Activated naive CD4-positive, alpha-beta T cell treated with anti-CD3 and anti-CD28 coated beads, Interleukin-2, amount 50 U/mL, for 16 hours (primary cell): Measurements from ENCODE around the gene GYG1.
"Not testable (repeated sequence)": the region's sequence is repeated elsewhere in the genome, so short reads cannot be mapped to it uniquely, and the experiment has no call there.

Experiments used
- DNase-seq: peaks from one replicate; pipeline ENCODE4 v3.0.0-alpha.2; 2020

Gene GYG1

GRCh38 chr3:148991219-148992026 is at the start of gene GYG1:
GYG1 (plus strand) TSS chr3:148991540; CDS start chr3:148991641, 101 bp downstream.
- DNase-seq: peak; percentile 83

GRCh38 chr3:148943506-148944205 is 47.7 kb upstream of the GYG1 start:
- no peak for DNase-seq

- no peak for DNase-seq
These were observed 46.2 kb upstream of the GYG1 start for GRCh38 chr3:148945116-148945515.

GRCh38 chr3:148948913-148949657 is 42.3 kb upstream of the GYG1 start:
- no peak for DNase-seq

- DNase-seq: no peak
These were observed 40.5 kb upstream of the GYG1 start for GRCh38 chr3:148950806-148951205.

GRCh38 chr3:148951599-148952361 is 39.6 kb upstream of the GYG1 start:
- DNase-seq: no peak

- DNase-seq: no peak
These were observed 38.2 kb upstream of the GYG1 start for GRCh38 chr3:148953094-148953493.

GRCh38 chr3:148954981-148955380 is 36.4 kb upstream of the GYG1 start:
- DNase-seq: no peak

GRCh38 chr3:148955544-148956346 is 35.6 kb upstream of the GYG1 start:
- DNase-seq: no peak

GRCh38 chr3:148957586-148957985 is 33.8 kb upstream of the GYG1 start:
- no peak for DNase-seq

GRCh38 chr3:148958696-148959095 is 32.6 kb upstream of the GYG1 start:
- DNase-seq: no peak

GRCh38 chr3:148962513-148962912 is 28.8 kb upstream of the GYG1 start:
- no peak for DNase-seq

GRCh38 chr3:148964809-148965208 is 26.5 kb upstream of the GYG1 start:
- DNase-seq: no peak

- no peak for DNase-seq
These were observed 23.0 kb upstream of the GYG1 start for GRCh38 chr3:148968321-148968720.

- DNase-seq: no peak
These were observed 21.1 kb upstream of the GYG1 start for GRCh38 chr3:148970271-148970670.

GRCh38 chr3:148971401-148972163 is 19.8 kb upstream of the GYG1 start:
- no peak for DNase-seq

- no peak for DNase-seq
These were observed 16.6 kb upstream of the GYG1 start for GRCh38 chr3:148974726-148975125.

- no peak for DNase-seq
These were observed 16.1 kb upstream of the GYG1 start for GRCh38 chr3:148975248-148975647.

- no peak for DNase-seq
These were observed 15.6 kb upstream of the GYG1 start for GRCh38 chr3:148975696-148976095.

- DNase-seq: no peak
These were observed 10.1 kb upstream of the GYG1 start for GRCh38 chr3:148981273-148981672.

- DNase-seq: not testable (repeated sequence)
These were observed 3.8 kb upstream of the GYG1 start for GRCh38 chr3:148987551-148987950.
